Measurements from ENCODE around the gene RANGAP1. TPM values are rescaled to one million over a fixed set of nuclear protein-coding genes. Genes with fewer than 3 reads are reported as not detected.

RANGAP1 gene
- total and polyA plus RNA-seq, 7 donors: 18.7 to 64.8 (median 30.7) TPM

DNA sequence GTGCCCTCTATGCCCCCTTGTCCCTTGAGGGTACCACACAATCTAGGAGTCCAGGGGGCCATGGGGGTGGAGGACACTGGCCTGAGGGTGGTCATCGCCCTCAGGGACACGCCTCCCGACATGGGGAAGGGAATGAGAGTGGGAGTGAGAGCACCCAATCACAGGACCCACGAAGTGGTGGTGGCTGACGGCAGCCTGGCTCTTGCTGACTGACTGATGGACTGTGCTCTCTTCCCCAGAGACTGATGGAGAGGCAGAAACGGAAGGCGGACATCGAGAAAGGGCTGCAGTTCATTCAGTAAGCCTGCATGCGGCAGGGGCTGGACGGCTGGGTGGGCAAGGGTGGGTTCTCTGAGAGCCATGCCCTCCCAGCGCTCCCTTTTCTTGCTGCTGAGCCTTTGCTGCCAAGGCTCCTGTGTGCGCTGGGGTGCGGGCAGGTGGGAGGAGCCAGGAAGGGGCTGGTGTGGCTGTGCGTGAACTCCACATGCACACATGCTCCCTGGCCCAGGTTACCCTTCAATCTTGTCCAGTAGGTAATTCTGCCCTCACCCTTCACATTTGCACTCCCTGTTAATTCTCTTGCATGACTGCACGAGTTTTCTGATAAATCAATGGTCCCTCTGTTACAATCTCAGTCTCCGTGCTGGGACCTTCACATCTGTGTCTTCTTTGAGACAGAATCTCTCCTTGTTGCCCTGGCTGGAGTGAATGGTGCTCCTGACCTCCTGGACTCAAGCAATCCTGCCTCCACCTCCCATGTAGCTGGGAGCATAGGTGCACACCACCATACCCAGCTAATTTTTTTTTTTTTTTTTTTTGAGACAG, 34.6 kb upstream of the RANGAP1 start:
- 95 to 97% methylated on average over 16 of the region's 16 CpGs for WGBS, 2 donors
- intact Hi-C loops (cut with DNase I): no loop called here
- no peaks in the 10 kb centered on the region for H3K9me3 ChIP-seq
- H3K4me3 ChIP-seq: no peak overlapping the region
- no peaks in the 10 kb centered on the region for H3K27me3 ChIP-seq
- DNase-seq: no peak
- peaks cover 0 to 3% (median 0%) of the 10 kb centered on the region in 4 donors for H3K4me1 ChIP-seq
- H3K36me3 ChIP-seq: peaks cover 4 to 47% (median 18%) of the 10 kb centered on the region in 4 donors
- TF ChIP-seq POLR2AphosphoS5 (IDR thresholded peaks at IDR 0.05) (no peak), EP300 (IDR thresholded peaks at IDR 0.05) (no peak), CTCF (IDR thresholded peaks at IDR 0.05) (no peak), POLR2A (IDR thresholded peaks at IDR 0.05) (no peak)
- no peak overlapping the region for H3K27ac ChIP-seq

GRCh38 chr22:41315586-41315985, 29.6 kb upstream of the RANGAP1 start:
- H3K4me3 ChIP-seq: no peak overlapping the region
- H3K27me3 ChIP-seq: no peaks in the 10 kb centered on the region
- no peak overlapping the region for H3K27ac ChIP-seq
- peaks cover 0 to under 1% (median 0%) of the 10 kb centered on the region in 4 donors for H3K36me3 ChIP-seq
- intact Hi-C loops (cut with DNase I): no loop called here
- no peaks in the 10 kb centered on the region for H3K4me1 ChIP-seq
- no peaks in the 10 kb centered on the region for H3K9me3 ChIP-seq
- TF ChIP-seq CTCF (IDR thresholded peaks at IDR 0.05) (no peak), POLR2A (IDR thresholded peaks at IDR 0.05) (no peak), EP300 (IDR thresholded peaks at IDR 0.05) (no peak), POLR2AphosphoS5 (IDR thresholded peaks at IDR 0.05) (no peak)
- no peak for DNase-seq
- 78 to 82% methylated on average over 1 of the region's 1 CpG for WGBS, 2 donors

GRCh38 chr22:41314821-41315220, 28.8 kb upstream of the RANGAP1 start:
- no peak for TF ChIP-seq EP300 (IDR thresholded peaks at IDR 0.05)
- TF ChIP-seq POLR2A (IDR thresholded peaks at IDR 0.05): no peak
- TF ChIP-seq POLR2AphosphoS5 (IDR thresholded peaks at IDR 0.05): no peak
- no peak for TF ChIP-seq CTCF (IDR thresholded peaks at IDR 0.05)
- WGBS, 2 donors: 97% methylated on average over 8 of the region's 8 CpGs
- Histone ChIP-seq H3K27me3 (no peaks in the 10 kb centered on the region), H3K36me3 (peaks cover 0 to 5% (median 0%) of the 10 kb centered on the region in 4 donors), H3K27ac (no peak overlapping the region), H3K4me3 (no peak overlapping the region), H3K4me1 (no peaks in the 10 kb centered on the region), H3K9me3 (no peaks in the 10 kb centered on the region)
- no peak for DNase-seq
- intact Hi-C loops (cut with DNase I): no loop called here

GRCh38 chr22:41311487-41311886, 25.5 kb upstream of the RANGAP1 start:
- peaks cover 0 to 5% (median 0%) of the 10 kb centered on the region in 4 donors for H3K36me3 ChIP-seq
- no peak overlapping the region for H3K4me3 ChIP-seq
- no peaks in the 10 kb centered on the region for H3K9me3 ChIP-seq
- intact Hi-C loops (cut with DNase I): no loop called here
- WGBS, 2 donors: 90 to 91% methylated on average over 5 of the region's 5 CpGs
- H3K27me3 ChIP-seq: no peaks in the 10 kb centered on the region
- no peak for TF ChIP-seq POLR2A (IDR thresholded peaks at IDR 0.05)
- H3K4me1 ChIP-seq: peaks cover 0 to 16% (median 5%) of the 10 kb centered on the region in 4 donors
- H3K27ac ChIP-seq: no peak overlapping the region
- DNase-seq: no peak

DNA sequence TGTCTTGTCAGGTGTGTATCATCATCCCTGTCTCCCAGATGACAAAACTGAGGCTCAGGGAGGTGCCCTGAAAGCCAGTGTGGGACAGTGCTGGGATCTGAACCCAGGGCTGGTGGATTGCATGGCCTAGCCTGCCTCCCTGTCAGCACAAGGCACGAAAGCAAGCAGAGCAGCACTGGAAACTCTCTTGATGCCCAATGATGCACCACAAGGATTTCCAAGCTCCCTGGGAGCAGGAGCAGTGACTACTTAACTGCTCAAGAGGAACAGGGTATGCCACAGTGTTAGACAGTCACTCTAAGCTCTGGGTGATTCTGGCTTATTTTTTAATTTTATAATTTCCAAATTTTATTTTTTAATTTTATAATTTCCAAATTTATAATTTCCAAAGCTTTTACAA, 24.3 kb upstream of the RANGAP1 start:
- Histone ChIP-seq H3K27me3 (no peaks in the 10 kb centered on the region), H3K36me3 (peaks cover 0 to 5% (median 0%) of the 10 kb centered on the region in 4 donors), H3K4me3 (no peak overlapping the region), H3K4me1 (peaks cover 0 to 21% (median 10%) of the 10 kb centered on the region in 4 donors), H3K9me3 (no peaks in the 10 kb centered on the region), H3K27ac (no peak overlapping the region)
- DNase-seq: no peak
- intact Hi-C loops (cut with DNase I): no loop called here
- TF ChIP-seq CTCF (IDR thresholded peaks at IDR 0.05) (no peak), EP300 (IDR thresholded peaks at IDR 0.05) (no peak), POLR2AphosphoS5 (IDR thresholded peaks at IDR 0.05) (no peak), POLR2A (IDR thresholded peaks at IDR 0.05) (no peak)
- 88 to 92% methylated on average over 1 of the region's 1 CpG for WGBS, 2 donors

Data from sigmoid colon (tissue), 7 donors.